ENCODE measurements around the gene PKDCC.

DNA sequence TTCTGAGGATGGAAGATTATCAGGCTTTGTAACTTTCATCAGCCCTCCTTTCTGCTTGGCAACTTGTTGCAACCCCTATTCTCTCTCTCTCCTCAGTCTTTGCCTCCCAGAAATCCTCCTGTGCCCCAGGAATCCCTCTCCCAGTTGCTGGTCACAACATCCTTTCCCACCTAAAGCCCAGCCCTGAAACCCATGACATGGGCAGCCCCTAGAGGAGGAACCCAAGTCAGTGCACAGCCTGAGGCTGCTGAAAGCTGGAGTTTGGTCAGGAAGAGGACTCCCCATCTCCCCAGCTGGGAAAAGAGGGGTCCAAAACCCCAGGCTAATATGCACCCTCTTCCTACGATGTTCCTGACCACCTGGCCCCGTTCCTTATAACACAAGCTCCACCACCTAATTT is 29.5 kb downstream of the PKDCC start:
- TF ChIP-seq CTCF (IDR thresholded peaks at IDR 0.05) (no peak), POLR2A (IDR thresholded peaks at IDR 0.05) (no peak)

Measured in ovary (tissue), 3 donors.